HPDE6-E6E7 (cell line): ENCODE measurements around the gene CEP170.
"Not testable (repeated sequence)": the region's sequence is repeated elsewhere in the genome, so short reads cannot be mapped to it uniquely, and the experiment has no call there.

Source experiments
- DNase-seq: peaks from one replicate; pipeline ENCODE4 v3.0.0; 2011; ENCODE audit warnings: missing footprints; ENCODE audit errors: extremely low spot score

CEP170 gene

DNA sequence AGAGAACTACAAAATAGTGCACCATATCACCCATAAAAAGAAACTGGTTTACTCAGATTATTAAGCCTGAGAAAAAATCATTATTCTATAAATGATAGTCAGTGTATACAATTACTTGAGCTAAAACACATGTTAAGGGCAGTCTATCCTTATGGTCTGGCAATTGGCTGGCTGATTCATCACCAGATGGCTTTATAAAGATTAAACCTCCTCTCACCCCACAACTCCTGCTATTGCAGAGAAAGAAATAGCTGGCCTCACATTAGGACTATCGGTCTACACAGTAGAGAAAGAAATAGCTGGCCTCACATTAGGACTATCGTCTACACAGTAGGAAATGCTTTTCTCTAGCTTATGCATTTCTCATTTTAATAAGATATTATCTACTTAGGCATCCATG lies 21.2 kb downstream of the CEP170 start:
- no peak for DNase-seq

DNA sequence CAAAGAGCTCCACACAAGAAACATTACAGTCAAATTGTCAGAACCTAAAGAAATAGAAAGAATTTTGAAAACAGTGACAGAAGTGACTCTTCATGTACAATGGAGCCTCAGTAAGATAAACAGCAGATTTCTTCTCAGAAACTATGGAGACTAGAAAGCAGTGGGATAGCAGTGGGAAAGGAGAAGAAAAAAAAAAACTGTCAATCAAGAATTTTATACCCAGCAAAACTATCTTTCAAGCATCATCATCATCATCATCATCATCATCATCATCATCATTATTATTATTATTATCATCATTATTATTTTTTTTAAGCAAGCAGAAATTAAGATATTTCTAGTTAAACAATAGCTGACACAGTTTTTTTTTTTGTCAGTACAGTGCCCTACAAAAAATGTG lies 24.2 kb downstream of the CEP170 start:
- DNase-seq, result no peak

DNA sequence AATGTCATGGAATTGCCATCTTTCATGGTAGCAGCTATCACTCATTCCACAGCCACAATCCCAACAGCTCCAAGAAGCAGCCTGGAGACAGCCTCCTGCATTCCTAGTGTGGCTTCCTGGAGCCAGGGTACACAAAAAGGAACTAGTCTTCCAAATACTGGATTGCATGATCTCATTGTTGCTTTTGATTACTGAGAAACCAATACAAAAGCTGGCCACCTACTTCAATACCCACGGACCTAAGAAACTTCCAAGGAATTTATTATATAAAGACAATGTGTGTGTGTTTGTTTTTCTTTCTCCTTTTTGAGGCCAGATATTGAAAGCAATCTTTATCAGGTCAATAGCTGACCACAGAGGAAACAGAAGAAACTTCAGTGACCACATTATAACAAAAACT lies 25.6 kb downstream of the CEP170 start:
- DNase-seq, result no peak

DNA sequence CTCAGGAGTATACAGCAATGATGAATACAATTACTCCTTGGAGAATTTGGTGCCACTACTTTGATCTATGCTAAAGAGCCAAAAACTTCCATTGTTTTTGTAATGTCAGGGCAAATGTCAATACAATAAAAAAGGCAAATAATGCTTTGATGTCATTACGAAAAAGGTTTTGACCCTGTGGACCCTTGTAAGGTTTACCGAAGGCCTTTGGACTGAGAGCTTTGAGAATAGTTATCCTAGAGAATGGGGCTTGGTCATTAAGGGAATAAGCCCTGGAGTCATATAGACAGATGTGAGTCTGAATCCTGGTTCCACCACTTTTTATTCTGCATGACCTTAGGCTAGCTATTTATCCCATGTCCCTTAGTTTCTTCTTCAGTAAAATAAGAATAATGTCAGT lies 27.5 kb downstream of the CEP170 start:
- no peak for DNase-seq

DNA sequence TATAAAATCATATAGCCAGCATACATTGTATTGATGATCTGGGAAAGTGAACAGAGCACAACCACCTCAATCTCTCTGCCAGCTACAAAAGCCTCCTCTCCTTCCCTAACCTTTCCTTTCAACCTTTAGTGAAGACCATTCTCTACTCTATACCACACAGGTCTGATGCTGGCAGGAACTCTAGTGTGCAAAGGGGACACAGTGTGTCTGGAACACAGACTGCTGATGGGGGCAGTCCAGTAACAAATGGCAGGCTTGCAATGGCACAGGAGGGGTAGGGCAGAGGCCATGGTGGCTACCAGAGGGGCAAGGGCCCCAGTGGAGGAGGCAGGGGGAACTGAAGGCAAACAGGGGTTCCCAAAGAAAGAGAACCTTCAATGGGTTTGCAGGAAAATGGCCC lies 37.0 kb downstream of the CEP170 start:
- DNase-seq, result no peak

DNA sequence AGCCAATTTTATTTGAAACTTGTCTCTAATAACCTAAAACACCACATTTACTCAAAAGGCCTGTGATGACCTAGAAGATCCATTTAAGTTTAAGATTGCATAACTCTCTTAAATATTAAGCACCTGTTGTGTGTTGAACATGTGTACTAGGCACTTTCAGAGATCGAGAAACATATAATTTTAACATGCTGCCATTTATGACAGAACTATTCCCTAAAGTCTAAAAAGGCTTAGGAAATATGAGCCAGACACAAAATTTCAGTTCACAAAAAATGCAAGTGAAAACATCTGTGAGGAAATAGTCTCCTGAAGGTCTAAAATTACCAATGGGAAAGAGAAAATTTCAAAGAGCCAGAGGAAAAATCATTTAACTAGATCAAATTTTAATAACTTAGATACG lies 37.7 kb downstream of the CEP170 start:
- DNase-seq, result no peak

DNA sequence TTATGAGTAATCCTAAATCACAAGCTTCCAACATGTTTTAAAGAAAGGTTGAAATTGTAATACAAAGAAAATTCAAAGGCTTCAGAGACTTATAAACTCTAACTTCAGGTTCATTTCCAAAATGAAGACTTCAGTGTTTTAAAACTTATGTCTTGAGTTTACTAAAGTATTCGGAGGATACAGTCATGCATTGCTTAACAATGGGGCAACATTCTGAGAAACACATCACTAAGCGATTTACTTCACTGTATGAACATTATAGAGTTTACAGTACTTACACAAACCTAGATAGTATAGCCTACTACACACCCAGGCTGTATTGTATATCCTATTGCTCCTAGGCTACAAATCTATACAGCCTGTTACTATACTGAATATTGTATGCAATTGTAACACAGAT lies 38.3 kb downstream of the CEP170 start:
- DNase-seq, result no peak

DNA sequence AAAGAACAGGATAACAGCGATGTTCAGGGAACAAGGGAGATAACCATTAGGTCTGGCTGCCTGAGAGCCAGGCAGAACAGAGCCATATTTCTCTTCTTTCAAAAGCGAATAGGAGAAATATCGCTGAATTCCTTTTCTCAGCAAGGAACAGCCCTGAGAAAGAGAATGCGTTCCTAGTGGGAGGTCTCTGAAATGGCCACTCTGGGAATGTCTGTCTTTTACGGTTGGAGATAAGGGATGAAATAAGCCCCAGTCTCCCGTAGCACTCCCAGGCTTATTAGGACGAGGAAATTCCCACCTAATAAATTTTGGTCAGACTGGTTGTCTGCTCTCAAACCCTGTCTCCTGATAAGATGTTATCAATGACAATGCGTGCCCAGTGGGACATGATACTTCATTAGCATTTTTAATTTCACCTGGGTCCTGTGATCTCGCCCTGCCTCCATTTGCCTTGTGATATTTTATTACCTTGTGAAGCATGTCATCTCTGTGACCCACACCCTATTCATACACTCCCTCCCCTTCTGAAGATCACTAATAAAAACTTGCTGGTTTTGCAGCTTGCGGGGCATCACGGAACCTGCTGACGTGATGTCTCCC lies 39.7 kb downstream of the CEP170 start:
- not testable (repeated sequence) for DNase-seq

DNA sequence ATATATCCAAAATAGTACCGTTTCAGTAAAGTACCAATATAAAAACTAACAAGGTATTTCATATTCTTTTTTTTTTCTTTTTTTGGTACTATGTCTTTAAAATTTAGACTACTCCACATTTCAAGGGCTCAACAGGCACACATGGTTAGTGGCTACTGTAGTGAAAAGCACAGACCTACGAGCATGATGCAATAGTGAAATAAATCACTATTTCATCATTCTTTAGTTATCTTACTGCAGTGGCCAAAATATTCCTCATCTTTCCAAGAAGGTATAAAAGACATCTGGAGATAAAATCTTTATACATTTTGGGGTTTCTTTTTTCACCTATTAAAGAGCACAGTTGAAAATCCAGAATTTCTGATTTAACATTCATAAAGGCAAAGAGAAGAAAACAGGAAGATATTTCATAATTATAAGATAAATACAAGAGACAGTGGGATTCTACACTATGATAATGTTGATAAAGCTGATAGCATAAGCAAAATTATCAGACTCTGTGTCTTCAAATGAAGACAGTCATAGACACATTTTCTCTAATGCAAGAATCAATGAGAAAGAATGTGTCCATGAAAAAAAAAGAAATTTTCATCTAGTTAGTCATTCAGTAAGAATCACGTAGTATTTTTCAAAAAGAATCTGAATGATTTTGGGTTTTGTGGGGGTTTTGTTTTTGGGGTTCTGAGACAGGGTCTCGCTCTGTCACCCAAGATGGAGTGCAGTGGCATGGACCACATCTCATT lies 41.9 kb downstream of the CEP170 start:
- DNase-seq, result no peak

DNA sequence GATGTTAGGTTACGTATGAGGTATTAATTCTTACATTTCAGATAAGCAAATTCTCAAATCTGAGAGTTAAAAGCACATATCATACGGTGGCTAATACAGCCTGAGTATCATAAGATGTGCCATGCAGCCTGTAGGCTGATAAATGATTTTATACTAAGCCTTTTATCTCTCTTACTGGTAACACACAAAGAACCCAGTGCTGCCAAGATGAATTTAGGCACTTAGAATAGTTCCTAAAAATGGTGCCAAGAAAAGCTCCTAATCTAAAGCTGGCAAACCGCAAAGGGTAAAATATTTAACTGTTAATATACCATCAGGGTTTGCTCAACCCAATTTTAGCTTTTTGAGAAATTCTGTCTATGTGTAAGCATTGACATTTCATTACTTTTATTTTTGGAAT lies 43.1 kb downstream of the CEP170 start:
- not testable (repeated sequence) for DNase-seq

DNA sequence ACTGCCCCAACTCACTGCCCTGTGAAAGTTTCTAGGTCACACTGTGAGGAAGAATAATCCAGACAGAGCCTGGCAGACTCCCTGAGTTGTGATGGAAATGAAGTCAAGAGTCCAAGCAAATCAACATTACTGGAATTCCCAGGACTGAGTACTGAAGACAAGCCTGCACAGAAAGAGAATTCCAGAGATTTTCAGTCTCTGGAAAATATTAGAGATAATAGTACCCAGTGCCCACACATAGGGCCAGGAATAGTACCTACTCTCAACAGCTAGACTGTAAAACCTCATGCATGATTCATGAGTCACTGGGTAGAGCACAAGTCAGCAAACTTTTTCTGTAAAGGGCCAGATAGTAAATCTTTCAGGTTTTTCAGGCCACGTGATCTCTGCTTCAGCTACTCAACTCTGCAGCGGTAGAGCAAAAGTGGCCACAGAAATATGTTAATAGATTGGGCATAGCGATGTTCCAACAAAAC lies 50.0 kb downstream of the CEP170 start:
- DNase-seq, result not testable (repeated sequence)

DNA sequence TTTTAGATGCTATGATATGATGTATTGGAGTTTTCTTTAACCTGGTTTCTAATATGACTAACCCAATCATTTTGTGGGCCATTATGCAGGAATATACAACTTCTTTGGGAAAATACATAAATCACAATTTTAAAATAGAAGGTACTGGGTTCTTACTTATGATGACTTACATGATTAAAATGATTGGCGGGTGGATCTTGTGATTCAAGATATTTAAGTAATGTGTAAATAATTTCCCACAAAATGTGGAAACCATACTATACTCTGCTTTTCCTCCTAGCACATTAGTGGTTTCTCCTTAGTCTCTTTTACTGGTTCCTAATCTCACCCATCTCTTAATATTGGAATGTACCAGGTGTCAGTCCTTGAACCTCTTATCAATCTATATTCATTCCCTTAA lies 50.7 kb downstream of the CEP170 start:
- not testable (repeated sequence) for DNase-seq

DNA sequence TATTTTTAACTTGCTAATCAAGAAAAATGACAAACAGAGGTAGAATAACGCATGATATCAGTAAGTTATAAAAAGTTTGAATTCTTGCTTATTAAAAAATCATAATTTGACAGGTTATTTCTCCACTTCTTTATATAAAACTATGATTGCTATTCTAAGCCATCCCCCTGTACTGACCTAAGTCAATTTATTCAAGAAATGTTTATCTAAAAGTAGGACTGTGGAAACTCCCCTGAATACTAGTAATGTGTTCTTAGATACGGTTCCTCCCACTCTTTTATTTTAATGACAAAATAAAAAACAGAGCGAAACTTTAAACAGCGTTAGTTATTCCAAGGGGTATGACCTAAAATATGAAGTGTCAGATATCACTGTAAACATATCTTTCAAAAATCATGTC lies 51.9 kb downstream of the CEP170 start:
- not testable (repeated sequence) for DNase-seq

DNA sequence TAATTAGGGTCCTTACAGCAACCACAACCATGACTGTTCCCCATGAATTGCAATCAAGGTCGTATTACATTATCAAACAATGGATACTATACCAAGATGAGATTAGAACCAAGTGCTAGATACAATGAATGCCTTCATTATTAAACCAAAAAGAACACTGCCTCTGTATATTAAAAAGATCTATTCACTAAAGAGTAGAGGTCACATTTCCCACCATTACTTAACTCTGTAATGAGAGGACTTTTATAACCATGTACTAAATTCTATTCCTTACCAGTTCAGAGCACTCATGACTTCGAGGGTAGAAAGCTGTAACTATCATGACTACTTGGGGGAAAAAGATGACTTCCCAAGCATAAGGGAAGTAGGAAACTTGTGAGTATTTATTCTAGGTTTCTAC lies 53.8 kb downstream of the CEP170 start:
- not testable (repeated sequence) for DNase-seq

DNA sequence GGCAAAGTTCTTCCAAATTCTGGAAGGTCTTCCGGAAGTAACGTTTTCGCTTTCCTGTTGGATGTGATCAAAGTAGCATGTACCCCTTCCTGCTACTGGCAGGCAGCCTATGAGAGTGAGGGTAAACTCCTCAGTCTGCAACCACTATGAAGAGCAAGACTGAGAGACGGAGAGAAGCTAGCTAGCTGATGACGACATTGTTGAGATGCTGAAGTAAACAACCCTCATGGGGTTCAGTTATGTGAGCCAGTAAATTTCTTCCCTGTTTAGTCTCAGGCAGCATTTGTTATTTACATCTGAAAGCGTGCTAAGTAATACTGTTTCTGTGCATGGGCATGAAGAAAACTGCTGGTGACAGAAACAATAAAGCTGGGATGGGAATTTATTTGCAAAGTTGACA lies 57.6 kb downstream of the CEP170 start:
- not testable (repeated sequence) for DNase-seq

DNA sequence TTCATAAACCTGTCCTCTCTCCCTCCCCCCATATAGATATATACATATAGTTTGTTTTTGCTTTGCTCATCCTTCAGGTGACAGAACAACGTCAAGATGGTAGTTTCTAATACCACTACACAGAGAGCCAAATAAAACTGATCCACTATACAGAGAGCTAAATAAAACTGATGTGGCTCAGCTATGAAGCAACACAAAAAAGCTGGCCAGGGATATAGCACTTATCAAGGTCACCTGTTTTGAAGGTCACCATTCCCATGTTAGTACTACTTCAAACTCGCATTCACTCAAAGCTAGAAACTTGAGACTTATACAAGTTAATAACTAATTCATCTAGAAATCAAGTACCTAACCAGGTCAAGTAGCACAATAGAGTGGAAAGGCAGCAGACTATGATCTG lies 61.8 kb downstream of the CEP170 start:
- not testable (repeated sequence) for DNase-seq

DNA sequence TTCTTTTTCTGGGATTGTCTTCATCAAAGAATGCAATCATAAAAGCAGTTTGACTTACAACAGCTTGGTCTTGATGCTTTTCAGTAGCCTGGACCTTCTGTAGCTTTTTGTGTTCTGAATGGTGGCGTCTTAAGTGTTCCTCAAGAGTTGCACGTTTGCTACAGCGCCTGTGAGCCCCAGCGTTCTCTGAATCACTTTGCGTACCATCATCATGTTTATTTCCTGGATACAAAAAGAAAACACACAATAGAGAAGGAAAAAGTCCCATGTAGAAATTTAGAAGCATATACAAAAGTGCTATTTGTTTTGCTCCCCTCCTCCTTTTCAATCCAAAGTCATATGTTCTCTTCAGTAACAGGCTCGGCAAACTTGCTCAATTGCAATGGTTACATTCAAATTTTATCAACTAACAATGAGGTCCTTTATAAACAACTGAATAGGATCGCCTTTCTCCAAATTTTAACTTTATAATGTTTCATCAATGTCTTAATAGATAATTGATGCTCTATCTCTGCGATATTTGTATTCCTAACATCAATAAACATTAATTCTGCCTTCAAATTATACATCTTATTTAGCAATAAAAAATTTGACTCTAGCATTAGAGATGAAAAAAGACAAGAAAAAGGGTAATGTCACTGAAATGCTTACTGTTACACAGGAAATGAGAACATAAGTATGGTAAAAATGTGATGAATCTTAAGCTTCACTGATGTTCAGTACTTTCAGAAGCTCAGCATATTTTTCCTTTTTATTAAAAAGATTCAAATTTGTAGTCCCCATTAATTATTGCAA lies 68.7 kb downstream of the CEP170 start:
- DNase-seq, result not testable (repeated sequence)

DNA sequence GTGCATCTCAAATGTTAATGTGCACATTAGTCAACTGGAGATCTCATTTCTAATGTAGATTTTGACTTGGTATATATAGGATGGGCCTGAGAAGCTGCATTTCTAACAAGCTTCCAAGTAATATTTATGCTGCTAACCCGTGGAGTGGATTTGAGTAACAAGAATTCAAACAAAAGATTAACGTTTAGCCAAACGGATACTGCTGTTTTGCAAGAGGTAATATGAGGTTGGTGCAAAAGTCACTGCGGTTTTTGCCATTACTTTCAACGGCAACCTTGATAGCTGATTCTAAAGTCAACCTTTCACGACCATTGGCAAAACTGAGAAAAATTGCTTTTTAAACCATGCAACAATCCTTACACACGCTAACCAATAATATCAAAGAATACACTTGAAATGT lies 70.3 kb downstream of the CEP170 start:
- not testable (repeated sequence) for DNase-seq

DNA sequence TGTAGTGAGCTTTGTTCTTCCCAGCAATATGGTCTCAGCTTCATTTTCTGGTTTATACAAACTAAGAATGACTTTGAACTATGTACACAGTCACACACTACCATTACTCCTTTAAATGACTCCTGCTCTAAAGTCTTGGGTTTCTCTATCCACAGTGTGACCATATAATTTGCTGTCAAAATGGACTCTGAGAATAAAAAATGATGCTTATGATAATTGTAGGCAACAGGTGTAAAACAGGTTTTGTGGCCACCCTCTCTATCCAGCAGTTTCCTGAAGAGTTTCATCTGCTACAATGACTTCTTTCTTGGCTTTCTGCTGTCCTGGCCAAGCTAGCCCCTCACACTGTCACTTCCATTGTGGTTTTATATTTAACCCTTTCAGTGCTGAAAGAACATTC lies 71.4 kb downstream of the CEP170 start:
- DNase-seq, result not testable (repeated sequence)

DNA sequence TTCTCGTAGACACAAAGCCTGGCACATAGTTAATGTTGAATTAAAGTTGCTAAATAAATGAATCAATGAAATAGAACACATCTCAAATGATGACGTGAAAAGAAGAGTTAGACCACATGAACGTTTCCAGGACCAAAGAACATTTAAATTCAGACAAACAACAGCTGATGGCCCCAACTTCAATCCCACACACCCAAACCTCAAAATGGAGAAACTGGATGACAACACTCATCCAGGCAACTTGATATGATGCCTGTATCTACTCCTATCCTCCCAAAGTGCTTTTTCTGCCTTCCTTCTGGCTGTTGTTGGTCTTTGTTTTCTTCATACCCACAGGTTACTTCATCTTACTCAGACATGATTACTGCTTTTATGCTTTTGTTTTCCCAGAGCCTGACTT lies 71.9 kb downstream of the CEP170 start:
- not testable (repeated sequence) for DNase-seq

DNA sequence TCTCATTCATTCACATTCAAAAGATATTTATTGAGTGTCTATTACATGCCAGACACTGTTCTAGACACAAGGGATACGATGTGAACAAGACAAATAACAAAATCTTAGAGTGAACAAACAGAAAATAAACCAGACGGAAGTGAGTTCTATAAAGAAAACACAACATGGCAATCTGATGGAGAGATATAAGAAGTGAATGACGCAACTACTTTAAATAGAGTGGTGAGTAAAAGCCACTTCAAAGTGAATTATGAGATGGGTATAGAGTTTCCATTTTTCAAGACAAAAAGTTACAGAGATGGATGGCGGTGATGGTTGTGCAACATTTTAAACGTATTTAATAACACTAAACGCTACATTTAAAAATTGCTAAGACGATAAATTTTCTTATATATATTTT lies 75.4 kb downstream of the CEP170 start:
- DNase-seq, result no peak

DNA sequence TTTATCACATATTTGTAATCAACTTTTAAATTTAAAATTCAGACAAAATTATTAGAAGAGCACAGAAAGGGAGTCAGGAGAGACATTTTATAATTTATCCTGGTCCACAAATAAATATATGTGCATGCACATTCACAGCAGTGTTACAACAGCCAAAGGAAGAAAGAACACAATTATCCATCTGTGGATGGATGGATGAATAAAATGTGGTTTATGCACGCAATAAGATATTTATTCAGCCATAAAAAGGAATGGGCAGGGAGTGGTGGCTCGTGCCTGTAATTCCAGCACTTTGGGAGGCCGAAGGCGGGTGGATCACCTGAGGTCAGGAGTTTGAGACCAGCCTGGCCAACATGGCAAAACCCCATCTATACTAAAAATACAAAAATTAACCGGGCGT lies 77.3 kb downstream of the CEP170 start:
- not testable (repeated sequence) for DNase-seq
